GM12878 (cell line): Measurements from ENCODE around the gene IL3RA. TPM values are rescaled to one million over a fixed set of nuclear protein-coding genes. Genes with fewer than 3 reads are reported as not detected.

Experiments used
- ATAC-seq: fragments of 200-7000 bp; cut with Tn5 transposase; 3 replicates; pipeline ENCODE4 v1.9.1; 2020; ENCODE audit warnings: mild to moderate bottlenecking, moderate library complexity
- BruUV-seq: library from RNA; stranded (reverse); fragments of 400-500 nt; replicated peaks from 2 replicates; lab custom pipeline; 2021; lab: Mats Ljungman, UMichigan
- CTCF ChIA-PET: fragments of 300-600 bp; sonication (Branson Sonifier 250); formaldehyde crosslinking; extraction: SDS; loops from one replicate; lab custom pipeline; 2021; ENCODE audit warnings: inconsistent platforms; lab: Yijun Ruan, JAX
- POLR2A ChIA-PET: fragments of 350-600 bp; formaldehyde crosslinking; extraction: SDS; loops from one replicate; lab custom pipeline; 2021; ENCODE audit warnings: inconsistent platforms; lab: Charles Lee
- RAD21 ChIA-PET: fragments of 300-600 bp; sonication (Branson Sonifier 250); formaldehyde crosslinking; loops from one replicate; lab custom pipeline; 2023; ENCODE audit warnings: antibody characterized with exemption; ENCODE audit not compliant: unreplicated experiment; lab: Charles Lee
- SMC1A ChIA-PET: fragments of 300-600 bp; sonication (Branson Sonifier 250); formaldehyde crosslinking; loops from one replicate; lab custom pipeline; 2023; ENCODE audit not compliant: unreplicated experiment, uncharacterized antibody; lab: Charles Lee
- DNase-seq: peaks from one replicate; pipeline ENCODE4 v3.0.0-alpha.2; 2011; ENCODE audit warnings: low read depth, low spot score
- FAIRE-seq: peaks from 3 replicates; lab custom pipeline; 2011; peaks lifted over from hg19 to GRCh38; lab: Jason Lieb, UNC
- H2AFZ ChIP-seq: 2 replicates; pipeline ENCODE4 v1.6.0; 2011; ENCODE audit warnings: low read depth, low read length, control low read depth; ENCODE audit not compliant: control insufficient read depth
- H3K27ac ChIP-seq: 2 replicates; pipeline ENCODE4 v1.5.1; 2011; ENCODE audit warnings: control low read depth; ENCODE audit not compliant: control insufficient read depth, insufficient read depth
- H3K27me3 ChIP-seq, 2 experiments: replicated peaks in 1 of 2; 2 replicates each; pipeline versions ENCODE4 v1.6.0 to v1.6.1; 2011; ENCODE audit warnings: low read length in 1 of 2; ENCODE audit not compliant: control insufficient read depth in 2 of 2, insufficient read depth in 2 of 2
- H3K36me3 ChIP-seq, 2 experiments: 2 replicates each; pipeline ENCODE4 v1.5.1; 2011; ENCODE audit warnings: low read length in 1 of 2; ENCODE audit not compliant: control insufficient read depth in 2 of 2, insufficient read depth in 2 of 2
- H3K4me1 ChIP-seq: 2 replicates; pipeline ENCODE4 v1.6.1; 2011; ENCODE audit warnings: mild to moderate bottlenecking, low read length, moderate library complexity, mixed read lengths; ENCODE audit not compliant: control insufficient read depth, insufficient read depth
- H3K4me2 ChIP-seq: 2 replicates; pipeline ENCODE4 v1.6.0; 2011; ENCODE audit warnings: control low read depth; ENCODE audit not compliant: control insufficient read depth, insufficient read depth
- H3K4me3 ChIP-seq: fragments of 200-600 bp; sonication (generic); 2 replicates; pipeline ENCODE4 v1.5.1; 2016
- H3K79me2 ChIP-seq: 2 replicates; pipeline ENCODE4 v1.6.0; 2011; ENCODE audit warnings: low read length; ENCODE audit not compliant: control insufficient read depth, insufficient read depth
- H3K9ac ChIP-seq: 2 replicates; pipeline ENCODE4 v1.8.0; 2011; ENCODE audit warnings: low read length, control low read depth, mixed read lengths; ENCODE audit not compliant: control insufficient read depth, insufficient read depth
- H3K9me3 ChIP-seq: replicated peaks from 3 replicates; pipeline ENCODE4 v1.5.1; 2011; ENCODE audit warnings: mild to moderate bottlenecking, low read length; ENCODE audit not compliant: control insufficient read depth, insufficient read depth
- H4K20me1 ChIP-seq: 2 replicates; pipeline ENCODE4 v1.6.0; 2011; ENCODE audit not compliant: control insufficient read depth, insufficient read depth
- BMI1 ChIP-seq: fragments of 450-650 bp; IDR thresholded peaks from 2 replicates; pipeline ENCODE4 v1.6.1; 2016; ENCODE audit warnings: mild to moderate bottlenecking, moderate library complexity, borderline replicate concordance
- BRCA1 ChIP-seq: IDR thresholded peaks from 2 replicates; pipeline ENCODE4 v1.6.1; 2011; ENCODE audit warnings: low read depth, low read length, improper control_type of control experiment
- CBX3 ChIP-seq: fragments of 200-600 bp; sonication (generic); IDR thresholded peaks from 2 replicates; pipeline ENCODE4 v1.6.1; 2016; ENCODE audit warnings: low read depth, borderline replicate concordance
- CBX5 ChIP-seq: sonication (generic); IDR thresholded peaks from 2 replicates; pipeline ENCODE4 v1.6.1; 2016; ENCODE audit warnings: low read depth, moderate library complexity, mild to moderate bottlenecking, inconsistent platforms
- E2F4 ChIP-seq: IDR thresholded peaks from 2 replicates; pipeline ENCODE4 v1.6.1; 2012; ENCODE audit warnings: low read depth, low read length, improper control_type of control experiment
- KAT2A ChIP-seq: conservative IDR thresholded peaks from 2 replicates; pipeline ENCODE4 v1.6.1; 2011; ENCODE audit warnings: low read depth, low read length; ENCODE audit not compliant: control insufficient read depth
- KDM1A ChIP-seq: fragments of 200-600 bp; sonication (generic); IDR thresholded peaks from 2 replicates; pipeline ENCODE4 v1.6.1; 2016; ENCODE audit warnings: borderline replicate concordance
- MAX ChIP-seq: IDR thresholded peaks from 2 replicates; pipeline ENCODE4 v1.6.1; 2012; ENCODE audit warnings: low read depth, low read length, improper control_type of control experiment
- NFYA ChIP-seq: IDR thresholded peaks from 2 replicates; pipeline ENCODE4 v1.6.1; 2011; ENCODE audit warnings: low read depth, mild to moderate bottlenecking, low read length, improper control_type of control experiment, borderline replicate concordance
- NR2C2 ChIP-seq: IDR thresholded peaks from 2 replicates; pipeline ENCODE4 v1.6.1; 2011; ENCODE audit warnings: borderline replicate concordance, low read depth; ENCODE audit not compliant: control insufficient read depth, insufficient read length
- PML ChIP-seq: IDR thresholded peaks from 2 replicates; pipeline ENCODE4 v1.6.1; 2012; ENCODE audit warnings: low read length, inconsistent platforms
- RAD51 ChIP-seq: fragments of 450-650 bp; IDR thresholded peaks from 2 replicates; pipeline ENCODE4 v1.6.1; 2016; ENCODE audit warnings: moderate library complexity, mild to moderate bottlenecking, inconsistent platforms
- RELA ChIP-seq: fragments of 450-650 bp; IDR thresholded peaks from 2 replicates; pipeline ENCODE4 v1.8.0; 2014; ENCODE audit warnings: borderline replicate concordance; ENCODE audit not compliant: partially characterized antibody
- SMAD5 ChIP-seq: IDR thresholded peaks from 2 replicates; pipeline ENCODE4 v1.6.1; 2016; ENCODE audit warnings: antibody characterized with exemption, low read depth
- TCF12 ChIP-seq: IDR thresholded peaks from 2 replicates; pipeline ENCODE4 v1.6.1; 2011; ENCODE audit warnings: low read depth, mild to moderate bottlenecking, low read length
- TCF3 ChIP-seq: IDR thresholded peaks from 2 replicates; pipeline ENCODE4 v1.6.1; 2012; ENCODE audit warnings: low read depth, mild to moderate bottlenecking, low read length, borderline replicate concordance; ENCODE audit not compliant: insufficient read depth
- TCF7 ChIP-seq: IDR thresholded peaks from 2 replicates; pipeline ENCODE4 v1.6.1; 2014; ENCODE audit warnings: antibody characterized with exemption, borderline replicate concordance
- ZBED1 ChIP-seq: IDR thresholded peaks from 2 replicates; pipeline ENCODE4 v1.6.1; 2016; ENCODE audit warnings: borderline replicate concordance
- ZBTB11 ChIP-seq: fragments of 450-650 bp; formaldehyde crosslinking; IDR thresholded peaks from 2 replicates; pipeline ENCODE4 v1.5.0; 2022; ENCODE audit warnings: mild to moderate bottlenecking, missing genetic modification characterization
- ZNF217 ChIP-seq: fragments of 450-650 bp; IDR thresholded peaks from 2 replicates; pipeline ENCODE4 v1.6.1; 2017; ENCODE audit warnings: antibody characterized with exemption, mild to moderate bottlenecking
- WGBS: methylation state at CpG from one replicate; pipeline ENCODE4 v1.1.6; 2016; ENCODE audit warnings: low lambda C conversion rate; ENCODE audit not compliant: insufficient replicate concordance, insufficient coverage; ENCODE audit errors: missing lambda C conversion rate; 5-methylcytosine and 5-hydroxymethylcytosine counted together
- in situ Hi-C: fragments of 300-500 bp; cut with MboI; formaldehyde crosslinking; loops from 9 replicates; pipeline ENCODE4 v1.14.3; 2018; ENCODE audit warnings: mixed read lengths
- intact Hi-C: fragments of 100-400 bp; cut with micrococcal nuclease; formaldehyde crosslinking; loops from one replicate; pipeline ENCODE4 v1.14.2; 2022; ENCODE audit not compliant: unreplicated experiment
- polyA plus RNA-seq, 11 experiments: library from polyadenylated mRNA; depleted of rRNA in 4 of 11; unstranded in 6 of 11; stranded (reverse) in 5 of 11; fragments of >200 nt; fragmentation: Nextera tagmentation in 4 of 11; fragmentation: Illumina TruSeq in 1 of 11; extraction: Ambion mirVana in 4 of 11; extraction: Trizol in 1 of 11; gene quantifications; 1 replicate in 1 of 11; 2 replicates in 10 of 11; pipeline versions ENCODE4 v1.2.1 to v1.2.3, GENCODE V29; 2011 to 2016; ENCODE audit warnings: inconsistent platforms in 2 of 11, missing spikeins in 2 of 11, low read depth in 1 of 11
- total RNA-seq, 4 experiments: library from RNA; depleted of rRNA in 3 of 4; stranded (reverse); fragments of >200 nt in 3 of 4; fragmentation: Illumina TruSeq in 1 of 4; extraction: Trizol in 1 of 4; gene quantifications; 2 replicates each; pipeline versions ENCODE4 v1.2.1 to v1.2.3, GENCODE V29; 2013 to 2021

IL3RA gene
- total and polyA plus RNA-seq, 10 of the 15 experiments (the other 5 are each of a cell fraction or from before 2014, with no cell fraction given), result 2.1 to 31.1 (median 17.9) TPM

- Histone ChIP-seq H2AFZ (no peak overlapping the region), H3K9ac (no peak overlapping the region), H4K20me1 (no peaks in the 10 kb centered on the region), H3K4me3 (no peak overlapping the region), H3K27ac (no peak overlapping the region), H3K27me3 (no peaks in the 10 kb centered on the region), H3K4me1 (no peaks in the 10 kb centered on the region), H3K79me2 (no peaks in the 10 kb centered on the region), H3K36me3 (peaks cover 18 to 20% of the 10 kb centered on the region in 2 experiments), H3K9me3 (peaks cover 11% of the 10 kb centered on the region; the same call in 2 of the 3 replicates), H3K4me2 (no peak overlapping the region)
- FAIRE-seq (no peak), DNase-seq (no peak), ATAC-seq (no peak)
- TSS peak; percentile 61 for BruUV-seq
- intact Hi-C loops (no loop called here), in situ Hi-C loops (no loop called here)
- TF ChIP-seq TCF7 (no peak), SMAD5 (no peak), MAX (no peak), TCF3 (no peak), CBX5 (no peak), RAD51 (no peak), ZBTB11 (no peak), KDM1A (no peak), E2F4 (no peak), KAT2A (no peak), RELA (no peak), CBX3 (no peak), BRCA1 (no peak), NR2C2 (no peak), TCF12 (no peak), BMI1 (no peak), NFYA (no peak), ZBED1 (no peak), PML (no peak), ZNF217 (no peak)
- ChIA-PET CTCF (no interaction called here), RAD21 (no interaction called here), POLR2A (no interaction called here), SMC1A (no interaction called here)
- 96% methylated on average over 32 of the region's 32 CpGs for WGBS
These were observed 91.2 kb downstream of the IL3RA start for GRCh38 chrX:1427756-1428155.
